ENCODE results near the gene C20orf141.

C20orf141 gene

GRCh38 chr20:2851086-2851485, 36.3 kb downstream of the C20orf141 start:
- no peak for DNase-seq

GRCh38 chr20:2858591-2858990, 43.8 kb downstream of the C20orf141 start:
- DNase-seq = no peak

- DNase-seq = peak; percentile 22 to 27
These were observed 44.7 kb downstream of the C20orf141 start for GRCh38 chr20:2859330-2860121.

GRCh38 chr20:2864626-2865025, 49.8 kb downstream of the C20orf141 start:
- no peak for DNase-seq

GRCh38 chr20:2865101-2865500, 50.3 kb downstream of the C20orf141 start:
- DNase-seq = no peak
